GM12878 (cell line): ENCODE measurements around the gene WWOX.

ENCODE experiments used
- CTCF ChIP-seq, 3 experiments: IDR thresholded peaks in 2 of 3; conservative IDR thresholded peaks in 1 of 3; 2 replicates each; pipeline ENCODE4 v1.5.1; 2011; ENCODE audit warnings: low read depth in 3 of 3, low read length in 3 of 3, mild to moderate bottlenecking in 3 of 3, control low read depth in 2 of 3, moderate library complexity in 2 of 3, inconsistent platforms in 1 of 3, mixed read lengths in 1 of 3; ENCODE audit not compliant: control insufficient read depth in 2 of 3, insufficient read depth in 1 of 3; ENCODE audit errors: extremely low read depth in 1 of 3
- JUND ChIP-seq: IDR thresholded peaks from 2 replicates; pipeline ENCODE4 v1.6.1; 2012; ENCODE audit warnings: low read depth, mild to moderate bottlenecking, low read length, improper control_type of control experiment, moderate library complexity
- TCF12 ChIP-seq: IDR thresholded peaks from 2 replicates; pipeline ENCODE4 v1.6.1; 2011; ENCODE audit warnings: low read depth, mild to moderate bottlenecking, low read length

GRCh38 chr16:78218279-78218678 lies 118.8 kb downstream of the WWOX start:
- no peak for TF ChIP-seq CTCF (IDR thresholded peaks at IDR 0.05 in 2 of 3, conservative IDR thresholded peaks at IDR 0.05 in 1 of 3; ENCODE audit: control insufficient read depth in 2 of 3, extremely low read depth in 1 of 3, insufficient read depth in 1 of 3, low read depth in 3 of 3, low read length in 3 of 3)
- TF ChIP-seq JUND, result no peak
- TF ChIP-seq TCF12, result no peak
